Activated CD8-positive, alpha-beta memory T cell treated with anti-CD3 and anti-CD28 coated beads, Interleukin-2, amount 50 U/mL, for 24 hours (primary cell): ENCODE results near the gene ERGIC1.
A peak's percentile ranks its signal among the peaks of the same experiment; 100 is the strongest.
"Not testable (repeated sequence)": the region's sequence is repeated elsewhere in the genome, so short reads cannot be mapped to it uniquely, and the experiment has no call there.

Experiments
- DNase-seq: peaks from one replicate; pipeline ENCODE4 v3.0.0-alpha.2; 2020; ENCODE audit errors: extremely low read depth

ERGIC1 gene

DNA sequence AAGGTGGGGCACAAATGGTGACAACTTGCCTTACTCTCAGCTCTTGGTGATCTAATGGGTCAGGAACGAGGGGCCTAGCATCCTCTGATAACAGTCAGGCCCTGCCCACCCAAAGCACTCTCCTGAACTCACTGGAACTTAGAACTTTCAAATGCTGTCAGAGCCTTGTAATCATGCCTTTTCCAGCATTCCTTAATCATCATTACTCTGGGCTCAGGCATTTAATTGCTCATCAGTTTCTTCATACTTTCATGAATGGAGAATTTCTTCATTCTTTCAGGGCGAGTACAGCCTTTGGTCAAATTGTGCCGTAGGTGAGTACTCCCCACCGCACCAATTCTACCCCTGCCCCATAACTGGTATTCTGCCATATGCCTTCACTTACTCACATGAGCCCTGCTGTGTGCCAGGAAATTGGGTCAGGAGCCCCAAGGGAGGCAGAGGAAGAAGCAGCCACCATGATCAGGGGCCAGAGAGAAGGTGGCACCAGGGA lies 32.8 kb upstream of the ERGIC1 start:
- no peak for DNase-seq

DNA sequence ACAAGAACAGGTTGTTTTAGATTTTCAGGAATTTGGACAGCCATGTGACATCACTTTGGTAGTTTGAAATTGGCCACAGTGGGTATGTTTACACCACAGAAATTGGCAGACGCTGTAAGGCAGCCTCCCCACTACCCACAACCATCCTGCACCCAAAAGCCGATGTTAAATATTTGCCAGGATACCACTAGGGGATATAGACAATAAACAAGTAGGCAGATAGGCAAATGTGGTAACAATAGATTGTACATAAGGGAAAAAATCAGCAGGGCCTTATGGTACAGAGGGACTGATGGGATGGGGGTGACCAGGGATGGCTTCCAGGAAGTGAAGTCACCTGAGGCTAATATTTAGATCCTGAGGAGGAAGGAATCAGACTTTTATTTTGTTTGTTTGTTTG lies 31.9 kb upstream of the ERGIC1 start:
- no peak for DNase-seq

DNA sequence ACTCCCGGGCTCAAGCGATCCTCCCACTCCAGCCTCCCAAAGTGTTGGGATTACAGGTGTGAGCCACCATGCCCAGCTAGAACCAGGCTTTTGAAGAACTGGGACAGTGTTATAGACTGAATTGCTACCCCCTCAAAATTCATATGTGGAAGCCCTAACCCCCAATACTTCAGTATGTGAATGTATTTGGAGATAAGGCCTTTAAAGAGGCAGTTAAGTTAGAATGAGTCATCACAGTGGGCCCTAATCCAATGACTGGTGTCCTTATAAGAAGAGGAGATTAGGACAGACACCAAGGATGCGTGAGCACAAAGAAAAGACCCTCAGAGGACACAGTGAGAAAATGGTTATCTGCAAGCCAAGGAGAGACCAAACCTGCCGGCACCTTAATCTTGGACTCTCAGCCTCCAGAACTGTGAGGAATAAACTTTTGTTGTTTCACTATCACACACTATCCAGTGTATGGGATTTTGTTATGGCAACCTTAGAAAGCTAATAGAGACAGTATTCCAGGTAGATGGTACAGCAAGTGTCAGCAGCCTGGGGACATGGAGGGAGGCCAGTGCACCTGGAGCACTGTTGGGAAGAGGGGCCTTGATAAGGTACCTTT lies 31.4 kb upstream of the ERGIC1 start:
- DNase-seq = no peak

DNA sequence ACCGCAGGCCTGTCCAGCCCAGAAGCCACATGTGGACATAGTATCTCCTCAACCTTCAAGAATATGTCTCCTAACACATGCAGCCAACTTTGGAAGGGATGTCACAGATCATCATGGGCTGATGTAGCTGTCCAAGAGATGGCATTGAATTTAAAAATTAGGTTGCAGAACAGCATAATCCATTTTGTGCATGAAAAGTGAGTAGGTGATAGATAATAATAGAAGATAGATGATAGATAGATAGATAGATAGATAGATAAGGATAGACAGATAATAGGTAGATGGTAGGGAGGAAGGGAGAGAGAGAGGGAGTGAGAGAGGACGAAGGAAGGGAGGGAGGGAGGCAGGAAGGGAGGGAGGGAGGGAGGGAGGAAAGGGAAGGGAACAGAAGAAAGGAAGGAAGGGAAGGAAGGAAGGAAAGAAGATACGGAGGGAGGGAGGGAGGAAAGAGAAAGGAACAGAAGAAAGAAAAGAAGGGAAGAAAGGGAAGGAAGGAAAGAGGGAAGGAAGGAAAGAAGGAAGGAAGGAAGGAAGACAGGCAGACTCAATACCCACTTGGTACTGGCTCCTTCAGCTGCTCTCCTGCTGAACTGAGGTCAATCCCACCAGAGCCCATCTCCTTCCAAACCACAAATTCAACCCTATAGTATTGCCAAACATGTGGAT lies 28.9 kb upstream of the ERGIC1 start:
- no peak for DNase-seq

DNA sequence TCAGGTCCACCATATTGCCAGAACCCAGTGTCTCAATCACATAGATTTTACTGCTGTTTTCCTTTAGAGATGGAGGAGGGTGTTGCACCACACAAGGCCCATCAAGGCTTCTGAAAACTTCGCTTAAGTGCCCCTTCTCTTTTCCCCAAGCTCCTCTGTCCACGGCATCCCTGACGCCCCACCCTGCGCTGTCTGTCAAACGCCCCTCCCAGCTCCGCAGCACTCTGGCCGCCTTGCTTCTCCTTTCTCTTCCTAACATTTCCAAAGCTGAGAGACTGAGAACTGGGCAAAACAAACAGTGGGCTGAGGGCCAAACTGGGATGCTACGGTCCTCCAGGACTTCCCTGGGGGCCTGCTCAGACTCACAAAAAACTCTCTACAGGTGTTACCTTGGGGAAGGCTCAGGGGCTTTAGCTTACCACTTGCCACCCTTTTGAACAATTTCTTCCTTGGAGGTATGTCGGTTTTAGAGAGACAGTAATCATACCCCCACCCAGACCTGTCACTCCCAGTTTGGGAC lies 28.3 kb upstream of the ERGIC1 start:
- DNase-seq = no peak

DNA sequence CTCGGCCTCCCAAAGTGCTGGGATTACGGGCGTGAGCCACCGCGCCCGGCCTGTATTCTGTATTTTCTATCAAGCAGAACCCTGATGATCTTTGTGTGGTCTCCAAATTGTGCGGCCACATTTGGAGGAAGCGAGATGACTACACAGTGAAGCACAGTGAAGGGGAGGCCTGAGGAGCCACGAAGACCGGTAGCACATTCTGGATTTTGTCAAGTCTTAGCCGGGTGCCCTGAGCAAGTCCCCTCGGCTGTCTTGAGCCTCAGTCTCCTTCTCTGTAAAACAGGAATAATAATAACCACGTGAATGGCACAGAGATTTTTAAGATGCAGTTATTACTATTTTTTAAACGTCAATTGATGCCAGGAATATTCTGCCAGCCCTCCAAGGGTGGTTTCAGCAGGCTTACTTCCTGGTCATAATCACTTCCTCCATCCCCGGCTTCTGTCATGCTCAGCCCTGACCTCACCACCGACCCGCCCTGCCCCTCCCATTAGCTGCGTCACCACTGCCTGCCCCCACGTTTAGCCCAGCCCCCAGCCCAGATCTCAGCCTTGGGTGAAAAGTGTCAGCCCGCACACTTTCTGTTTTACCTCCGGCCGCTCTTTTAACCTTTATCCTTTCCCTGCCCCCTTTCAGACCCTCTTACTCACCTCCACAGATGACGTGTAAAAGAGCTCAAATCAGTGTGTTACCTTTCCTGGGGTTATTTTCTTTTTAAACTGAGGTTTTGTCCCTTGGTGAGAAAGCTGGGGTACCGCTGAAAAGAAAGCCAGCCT lies 27.0 kb upstream of the ERGIC1 start:
- peak; percentile 80 for DNase-seq

DNA sequence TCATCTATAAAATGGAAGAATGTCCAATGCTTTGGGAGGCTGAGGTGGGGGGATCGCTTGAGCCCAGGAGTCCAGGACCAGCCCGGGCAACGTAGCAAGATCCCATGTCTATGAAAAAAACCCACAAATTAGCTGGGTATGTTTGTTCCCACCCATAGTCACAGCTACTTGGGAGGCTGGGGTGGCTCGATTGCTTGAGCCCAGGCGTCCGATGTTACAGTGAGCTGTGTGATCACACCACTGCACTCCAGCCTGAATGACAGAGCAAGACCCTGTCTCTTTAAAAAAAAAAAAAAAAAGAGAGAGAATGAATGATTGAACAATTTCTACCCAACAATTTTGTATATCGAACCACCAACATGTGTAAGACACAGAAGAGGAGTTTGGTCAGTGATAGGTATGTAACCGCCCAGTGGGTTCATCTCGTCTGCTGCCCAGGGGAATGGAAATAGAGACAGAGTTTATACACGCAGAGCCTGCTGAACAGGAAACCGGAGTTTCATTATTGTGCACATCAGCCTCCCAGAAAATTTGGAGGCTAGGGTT lies 26.2 kb upstream of the ERGIC1 start:
- no peak for DNase-seq

DNA sequence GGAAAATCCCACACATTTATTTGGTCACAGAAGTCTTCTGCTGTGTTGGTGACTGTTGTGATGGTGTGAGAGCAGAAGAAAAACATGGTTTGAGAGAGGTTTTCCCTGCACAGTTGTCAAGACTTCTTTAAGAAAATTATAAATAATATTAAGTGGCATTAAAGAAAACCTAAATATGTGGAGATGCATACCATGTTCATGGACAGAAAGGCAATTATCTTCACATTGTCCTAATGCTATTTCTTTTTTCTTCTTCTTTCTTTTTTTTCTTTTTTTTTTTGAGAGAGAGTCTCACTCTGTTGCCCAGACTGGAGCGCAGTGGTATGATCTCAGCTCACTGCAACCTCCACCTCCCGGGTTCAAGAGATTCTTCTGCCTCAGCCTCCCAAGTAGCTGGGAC lies 24.3 kb upstream of the ERGIC1 start:
- no peak for DNase-seq

DNA sequence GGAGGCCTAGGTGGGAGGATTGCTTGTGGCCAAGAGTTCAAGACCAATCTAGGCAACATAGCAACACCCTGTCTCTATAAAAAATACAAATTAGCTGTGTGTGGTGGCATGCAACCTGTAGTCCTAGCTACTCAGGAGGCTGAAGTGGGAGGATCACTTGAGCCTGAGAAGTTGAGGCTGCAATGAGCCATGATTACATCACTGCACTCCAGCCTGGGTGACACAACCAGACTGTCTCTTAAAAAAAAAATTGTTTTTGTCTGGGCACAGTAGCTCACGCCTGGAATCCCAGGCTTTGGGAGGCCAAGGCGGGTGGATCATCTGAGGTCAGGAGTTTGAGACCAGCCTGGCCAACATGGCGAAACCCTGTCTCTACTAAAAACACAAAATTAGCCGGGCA lies 23.1 kb upstream of the ERGIC1 start:
- DNase-seq = not testable (repeated sequence)

DNA sequence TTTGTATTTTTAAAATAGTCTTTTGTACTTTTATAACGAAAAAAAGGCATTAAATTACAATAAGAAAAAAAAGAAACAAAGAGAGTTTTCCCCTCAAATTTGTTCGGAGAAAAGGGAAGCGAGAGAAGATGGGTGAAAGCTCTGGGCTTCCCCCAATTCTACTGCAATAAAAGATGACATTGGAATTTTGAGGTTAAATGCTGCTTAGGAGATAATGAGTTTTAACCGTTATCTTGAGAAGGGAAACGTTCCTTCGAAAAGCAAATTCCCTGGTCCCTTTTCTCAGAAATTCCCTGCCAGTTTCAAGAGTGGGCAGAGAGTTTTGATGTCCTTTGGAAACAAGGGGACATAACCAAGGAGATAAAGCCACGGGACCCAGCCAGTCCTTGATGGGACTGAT lies 18.4 kb upstream of the ERGIC1 start:
- no peak for DNase-seq

DNA sequence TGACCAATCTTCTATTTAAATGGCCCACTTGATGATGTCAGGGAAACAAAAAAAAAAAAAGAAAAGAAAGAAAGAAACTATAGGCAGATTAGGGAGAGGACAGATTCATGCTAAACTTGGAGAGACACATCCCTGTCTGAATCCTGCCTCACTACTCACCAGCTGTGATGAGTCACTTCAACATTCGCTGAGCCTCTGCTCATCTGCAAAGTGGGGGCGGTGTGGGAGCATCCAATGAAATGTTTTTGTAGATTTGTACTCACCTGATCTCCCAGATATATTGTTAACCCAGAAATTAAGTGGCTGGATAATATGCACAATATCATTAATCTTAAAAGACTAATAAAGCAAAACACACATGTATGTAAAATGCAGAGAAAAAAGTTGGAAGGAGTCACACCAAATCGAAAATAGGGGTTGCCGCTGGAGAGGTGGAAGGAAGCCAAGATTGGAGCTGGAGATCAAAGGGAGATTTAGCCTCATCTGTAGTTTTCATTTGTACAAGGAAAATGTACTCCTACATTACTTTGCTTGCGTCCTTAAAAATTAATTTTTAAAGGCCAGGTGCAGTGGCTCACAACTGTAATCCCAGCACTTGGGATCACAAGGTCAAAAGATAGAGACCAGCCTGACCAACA lies 17.0 kb upstream of the ERGIC1 start:
- no peak for DNase-seq

DNA sequence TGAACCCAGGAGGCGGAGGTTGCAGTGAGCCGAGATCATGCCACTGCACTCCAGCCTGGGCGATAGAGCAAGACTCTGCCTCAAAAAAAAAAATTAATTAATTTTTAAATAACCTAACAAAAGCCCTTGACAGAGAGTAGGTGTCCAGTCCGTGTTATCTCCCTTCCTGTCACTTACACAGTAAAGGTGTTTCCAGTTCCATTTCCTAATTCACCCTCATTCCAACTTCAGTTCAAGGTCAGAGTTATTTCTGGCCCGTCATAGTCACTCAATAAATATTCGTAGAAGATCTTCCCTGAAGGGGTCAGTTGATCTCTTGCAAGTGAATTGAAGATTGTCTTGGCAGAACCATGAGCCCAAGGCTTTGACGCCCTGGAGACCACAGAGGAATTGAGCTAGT lies 16.4 kb upstream of the ERGIC1 start:
- no peak for DNase-seq

DNA sequence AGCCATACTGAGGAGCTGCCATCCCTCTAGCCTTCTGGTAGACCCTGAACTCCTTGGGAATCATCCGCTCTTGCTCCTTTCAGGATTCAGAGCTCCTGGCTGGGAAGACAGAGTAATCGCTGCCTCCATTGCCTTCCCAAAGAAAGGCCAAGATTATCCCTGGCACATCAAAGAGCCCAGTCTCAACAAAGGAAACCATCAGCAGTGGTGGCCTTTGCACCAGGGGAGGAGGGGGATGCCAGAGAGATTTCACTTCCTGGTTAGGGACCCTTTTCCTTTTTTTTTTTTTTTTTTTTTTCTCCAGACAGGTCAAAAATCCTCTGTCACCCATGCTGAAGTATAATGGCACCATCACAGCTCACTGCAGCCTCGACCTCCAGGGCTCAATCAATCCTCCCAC lies 16.0 kb upstream of the ERGIC1 start:
- no peak for DNase-seq

DNA sequence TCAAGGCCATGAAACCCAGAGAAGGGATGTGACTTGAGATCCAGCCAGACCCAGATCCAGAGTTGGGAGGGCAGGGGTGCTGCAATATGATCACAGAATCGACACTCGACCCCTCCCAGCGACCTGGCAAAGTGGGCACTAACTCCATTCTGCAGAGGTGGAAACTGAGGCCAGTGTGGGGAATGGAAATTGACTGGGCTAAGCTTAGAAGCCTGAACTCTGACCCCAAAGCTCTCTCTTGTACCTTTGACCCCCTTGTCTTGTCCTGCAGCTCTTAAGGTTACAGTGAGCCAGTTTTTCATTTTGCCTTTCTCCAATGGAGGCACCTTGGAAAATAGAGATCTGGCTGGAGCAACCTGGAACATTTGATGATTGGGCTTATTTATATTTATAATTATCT lies 14.5 kb upstream of the ERGIC1 start:
- no peak for DNase-seq

DNA sequence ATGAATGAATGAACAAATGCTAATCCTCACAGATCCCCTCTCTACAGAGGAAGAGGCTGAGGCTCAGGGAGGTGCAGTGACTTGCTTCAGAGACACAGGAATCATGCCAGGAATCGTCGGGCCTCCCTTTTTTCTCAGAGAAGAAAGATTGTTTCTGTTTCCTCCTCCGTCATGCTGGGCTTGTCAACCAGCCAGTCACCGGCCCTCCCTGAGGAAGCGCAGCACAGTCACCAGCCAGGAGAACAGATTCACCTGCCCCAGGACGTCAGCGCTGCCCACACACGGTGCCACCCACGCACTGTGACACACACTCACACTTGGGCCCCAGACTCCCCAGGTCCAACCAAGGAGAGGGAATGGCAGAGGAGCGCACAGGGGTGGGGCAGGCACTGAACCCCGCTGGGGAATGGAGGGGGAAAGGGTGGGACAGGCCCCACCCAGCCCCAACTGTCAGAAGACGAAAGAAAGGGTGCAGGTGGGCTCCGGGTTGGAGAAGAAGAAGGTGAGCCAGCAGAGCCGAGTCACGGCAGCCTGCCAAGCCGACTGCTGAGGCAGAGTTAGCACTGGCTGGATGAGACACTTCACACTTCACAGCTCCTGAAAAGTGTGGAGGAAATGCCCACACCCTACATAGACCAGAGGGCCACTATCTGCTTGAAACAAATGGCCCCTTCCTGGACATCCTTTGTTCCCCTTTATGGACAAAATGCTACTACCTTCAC lies 13.8 kb upstream of the ERGIC1 start:
- no peak for DNase-seq

DNA sequence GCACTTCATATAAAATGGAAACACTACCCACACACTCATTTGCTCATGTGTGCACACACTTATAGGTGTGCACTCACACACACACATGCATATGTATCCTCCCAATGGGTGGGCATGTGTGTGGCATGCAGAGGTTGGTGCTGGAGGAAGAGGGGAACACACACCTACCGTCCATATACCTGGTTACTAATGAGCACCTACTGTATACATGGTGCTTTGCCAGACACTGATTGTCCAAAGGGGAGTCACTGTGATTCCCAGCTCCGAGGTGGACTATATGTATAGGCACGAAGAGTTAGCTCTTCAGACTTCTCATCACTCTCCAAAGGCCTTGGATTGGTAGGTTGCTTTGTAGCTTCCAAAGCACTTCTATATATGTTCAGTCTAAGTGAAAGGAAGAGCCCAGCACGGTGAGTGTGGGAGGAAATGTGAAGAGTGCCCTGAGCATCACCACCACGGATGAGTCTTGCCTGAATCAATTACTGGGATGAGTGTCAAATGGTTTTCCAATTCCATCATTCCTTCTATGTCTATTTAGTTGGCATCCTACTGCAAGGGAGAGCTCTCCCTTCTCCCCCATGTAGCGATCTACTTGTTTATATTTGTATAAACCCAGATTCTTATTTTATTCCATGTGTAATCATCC lies 12.6 kb upstream of the ERGIC1 start:
- DNase-seq = no peak

DNA sequence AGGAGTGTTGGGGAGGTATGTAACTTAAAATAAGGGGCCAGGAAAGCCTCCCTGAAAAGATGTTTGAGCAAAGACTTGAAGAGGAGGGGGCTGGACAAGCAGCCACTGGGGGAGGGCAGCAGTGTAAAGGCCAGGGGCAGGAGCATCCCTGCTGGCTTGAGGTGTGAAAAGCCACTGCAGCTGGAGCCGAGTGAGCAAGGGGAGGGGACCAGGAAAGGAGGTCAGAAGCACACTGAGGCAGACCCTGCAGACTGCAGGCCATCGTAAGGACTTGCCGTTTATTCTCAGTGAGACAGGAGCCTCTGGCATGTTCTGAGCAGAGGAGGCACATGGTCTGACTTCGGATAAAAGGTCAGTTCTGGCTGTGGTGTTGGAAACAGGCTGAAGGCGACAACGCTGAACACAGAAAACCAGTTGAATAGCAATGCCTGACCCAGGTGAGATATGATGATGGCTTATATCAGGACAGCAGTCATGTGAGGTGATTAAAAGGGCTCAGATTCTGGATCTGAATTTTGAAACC lies 10.2 kb upstream of the ERGIC1 start:
- DNase-seq = no peak

DNA sequence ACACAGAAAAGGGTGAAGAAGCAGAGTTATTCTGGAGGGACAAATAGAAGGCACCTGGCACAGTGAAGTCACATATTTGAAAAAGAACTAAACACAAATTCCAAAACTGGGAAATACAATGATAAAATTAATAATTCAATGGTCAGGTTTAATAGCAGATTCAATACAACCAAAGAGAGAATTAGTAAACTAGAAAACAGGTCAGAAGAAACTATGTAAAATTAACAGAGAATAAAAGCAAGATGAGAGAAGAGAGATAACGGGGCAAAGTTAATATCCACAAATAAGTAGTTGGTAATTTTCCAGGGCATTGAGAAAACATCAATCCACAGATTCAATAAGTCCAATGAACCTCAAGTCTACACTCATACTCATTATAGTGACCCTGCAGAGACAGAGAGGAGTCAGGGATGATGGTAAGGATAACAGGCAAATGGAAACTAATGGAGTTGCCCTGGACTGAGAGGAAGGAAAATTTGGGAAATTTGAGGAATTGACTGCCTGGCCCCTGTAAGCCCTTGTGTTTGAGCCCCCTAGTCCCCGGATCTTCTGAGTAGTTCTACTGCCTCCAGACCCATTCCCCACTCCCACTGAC lies 8.3 kb upstream of the ERGIC1 start:
- no peak for DNase-seq

DNA sequence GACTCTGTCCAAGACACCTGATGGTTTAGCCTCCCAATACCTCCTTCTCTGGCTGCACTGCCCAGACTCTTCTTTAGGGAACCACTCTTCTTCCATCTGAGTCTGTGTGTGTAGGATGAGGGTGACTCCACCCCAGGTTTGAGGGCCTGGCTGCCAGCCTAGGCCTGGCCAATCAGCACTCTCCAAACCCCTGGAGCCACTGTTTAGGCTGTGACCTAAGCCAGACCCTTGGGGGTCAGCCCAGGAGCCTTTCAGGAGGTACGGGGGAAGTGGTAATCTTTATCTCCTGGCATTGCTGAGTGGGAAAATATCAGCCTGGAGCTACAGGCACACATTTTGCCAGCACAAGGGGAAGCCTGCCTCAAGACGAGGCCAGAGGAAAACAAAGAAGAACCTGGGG lies 6.2 kb upstream of the ERGIC1 start:
- no peak for DNase-seq

DNA sequence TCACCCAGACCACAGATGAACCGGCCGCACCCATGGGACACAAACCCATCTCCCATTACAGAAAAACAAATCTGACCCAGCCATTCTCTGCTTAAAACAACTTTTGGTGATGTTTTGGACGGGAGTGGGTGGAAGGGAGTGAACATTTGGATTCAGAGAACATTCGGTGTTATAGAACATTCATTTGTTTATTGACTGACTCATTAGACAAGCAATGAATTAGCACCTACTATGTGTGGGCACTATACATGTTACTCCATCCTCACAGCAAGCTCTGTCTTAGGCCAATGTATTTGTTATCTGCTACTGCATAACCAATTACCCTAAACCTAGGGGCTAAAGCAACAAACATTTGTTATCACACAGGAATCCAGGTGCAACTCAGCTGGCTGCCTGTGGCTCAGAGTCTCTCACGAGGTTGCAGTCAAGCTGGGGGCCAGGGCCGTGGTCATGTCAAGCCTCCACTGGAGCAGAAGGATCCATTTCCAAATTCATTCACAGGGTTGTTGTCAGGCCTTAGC lies 5.1 kb upstream of the ERGIC1 start:
- DNase-seq = no peak
